Activated gamma-delta T cell treated with anti-CD3 and anti-CD28 coated beads, Interleukin-2, amount 50 U/mL, for 16 hours (primary cell): ENCODE measurements around the gene RGPD8.
"Not testable (repeated sequence)": the region's sequence is repeated elsewhere in the genome, so short reads cannot be mapped to it uniquely, and the experiment has no call there.

Experiments used
- DNase-seq: peaks from one replicate; pipeline ENCODE4 v3.0.0-alpha.2; 2020; ENCODE audit warnings: low read depth

RGPD8 gene

DNA sequence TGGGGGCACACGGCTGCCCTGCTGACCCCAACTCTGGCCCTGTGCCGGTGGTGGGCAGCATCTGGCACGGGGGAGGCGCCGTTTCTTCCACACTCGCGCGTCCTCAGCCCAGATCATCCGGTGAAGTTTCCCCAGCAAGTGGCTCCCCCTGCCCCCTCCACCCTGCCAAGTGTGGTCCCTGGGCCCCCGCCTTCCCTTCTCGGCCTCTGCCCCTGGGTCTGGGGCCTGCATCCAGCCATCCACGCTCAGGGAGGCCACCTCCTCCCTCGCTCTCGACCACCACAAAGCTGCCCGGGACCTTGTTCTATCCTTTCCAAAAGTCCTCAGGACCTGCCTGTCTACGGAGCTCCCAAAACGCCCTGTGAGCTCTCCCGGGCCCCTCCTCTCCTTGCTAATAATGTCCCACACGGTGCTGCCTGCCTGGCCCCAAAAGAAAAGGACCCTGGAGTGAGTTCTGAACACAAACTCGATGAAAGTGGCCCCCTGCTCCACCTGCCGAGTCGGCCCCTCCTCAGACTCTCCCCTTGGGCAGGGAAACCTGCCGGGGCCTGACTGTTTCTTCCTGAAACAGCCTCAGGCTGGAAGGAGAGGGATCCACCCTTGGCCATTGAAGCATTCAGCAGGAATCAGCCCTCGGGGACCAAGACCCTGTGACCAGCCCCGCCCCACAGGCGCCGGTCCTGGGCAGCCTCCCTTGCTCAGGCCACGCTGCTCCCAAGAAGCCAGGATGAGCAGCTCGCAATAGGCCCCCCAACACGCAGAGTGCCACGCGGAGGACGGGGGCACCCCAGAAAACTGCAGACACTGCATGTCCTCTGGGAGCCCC is 1.7 kb upstream of the RGPD8 start:
- DNase-seq = not testable (repeated sequence)

DNA sequence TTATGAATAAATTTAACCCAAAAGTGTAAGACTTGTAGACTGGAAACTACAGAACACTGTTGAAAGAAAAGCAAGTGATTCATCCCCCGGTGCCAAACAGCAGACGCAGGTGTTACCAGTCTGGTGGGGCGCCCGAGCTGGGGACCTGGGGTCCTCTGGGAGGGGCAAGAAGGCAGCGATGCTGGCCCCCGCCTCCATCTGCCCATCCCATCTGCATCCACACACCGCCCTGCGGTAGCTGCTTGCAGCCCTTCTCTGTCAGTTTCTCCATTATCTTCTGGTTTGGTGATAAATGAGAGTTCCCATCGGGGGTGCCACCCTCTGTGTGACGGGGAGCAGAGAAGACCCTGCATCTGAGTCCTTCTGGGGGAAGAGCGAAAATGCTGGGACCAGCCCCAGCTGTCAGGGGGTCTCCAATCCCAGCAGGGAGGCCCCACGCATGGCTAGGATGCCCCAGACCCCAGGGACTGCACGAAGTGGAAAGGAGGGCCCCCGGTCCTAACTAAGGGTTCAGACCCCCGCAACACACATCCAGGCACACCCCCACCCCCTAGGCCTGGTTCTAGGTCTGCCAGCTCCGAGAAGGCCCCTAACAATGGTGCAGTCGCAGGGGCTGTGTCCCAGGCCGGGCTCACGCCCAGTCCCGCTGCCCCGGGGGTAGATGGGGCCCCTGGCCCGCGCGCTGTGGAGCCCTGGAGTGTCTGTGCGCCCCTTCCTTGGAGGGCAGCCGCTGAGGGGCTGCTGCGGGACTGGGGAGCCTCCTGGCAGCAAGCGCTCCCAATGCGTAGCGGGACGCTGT is 686 bp upstream of the RGPD8 start:
- no peak for DNase-seq

DNA sequence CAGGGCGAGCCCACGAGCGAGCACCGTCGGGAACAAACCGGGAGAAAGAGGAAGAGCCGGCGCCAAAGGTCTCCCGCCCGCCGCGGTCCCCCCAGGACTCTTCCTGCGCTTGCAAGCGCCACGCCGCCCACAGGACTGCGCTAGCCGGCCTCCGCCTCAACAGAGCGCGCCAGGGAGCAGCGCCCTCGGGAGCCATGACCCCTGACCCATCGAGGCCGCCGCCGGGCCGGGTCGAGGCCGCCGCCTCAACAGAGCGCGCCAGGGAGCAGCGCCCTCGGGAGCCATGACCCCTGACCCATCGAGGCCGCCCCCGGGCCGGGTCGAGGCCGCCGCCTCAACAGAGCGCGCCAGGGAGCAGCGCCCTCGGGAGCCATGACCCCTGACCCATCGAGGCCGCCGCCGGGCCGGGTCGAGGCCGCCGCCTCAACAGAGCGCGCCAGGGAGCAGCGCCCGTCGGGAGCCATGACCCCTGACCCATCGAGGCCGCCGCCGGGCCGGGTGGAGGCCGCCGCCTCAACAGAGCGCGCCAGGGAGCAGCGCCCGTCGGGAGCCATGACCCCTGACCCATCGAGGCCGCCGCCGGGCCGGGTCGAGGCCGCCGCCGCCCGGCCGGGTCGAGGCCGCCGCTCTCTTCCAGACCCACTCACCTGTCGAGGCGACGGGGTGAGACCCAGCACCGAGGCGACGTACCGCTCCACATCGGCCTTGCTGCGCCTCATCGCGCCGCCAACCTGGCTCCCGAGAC is 538 bp downstream of the RGPD8 start:
- DNase-seq = not testable (repeated sequence)

GRCh38 chr2:112432390-112432734 is 1.1 kb downstream of the RGPD8 start:
- not testable (repeated sequence) for DNase-seq

DNA sequence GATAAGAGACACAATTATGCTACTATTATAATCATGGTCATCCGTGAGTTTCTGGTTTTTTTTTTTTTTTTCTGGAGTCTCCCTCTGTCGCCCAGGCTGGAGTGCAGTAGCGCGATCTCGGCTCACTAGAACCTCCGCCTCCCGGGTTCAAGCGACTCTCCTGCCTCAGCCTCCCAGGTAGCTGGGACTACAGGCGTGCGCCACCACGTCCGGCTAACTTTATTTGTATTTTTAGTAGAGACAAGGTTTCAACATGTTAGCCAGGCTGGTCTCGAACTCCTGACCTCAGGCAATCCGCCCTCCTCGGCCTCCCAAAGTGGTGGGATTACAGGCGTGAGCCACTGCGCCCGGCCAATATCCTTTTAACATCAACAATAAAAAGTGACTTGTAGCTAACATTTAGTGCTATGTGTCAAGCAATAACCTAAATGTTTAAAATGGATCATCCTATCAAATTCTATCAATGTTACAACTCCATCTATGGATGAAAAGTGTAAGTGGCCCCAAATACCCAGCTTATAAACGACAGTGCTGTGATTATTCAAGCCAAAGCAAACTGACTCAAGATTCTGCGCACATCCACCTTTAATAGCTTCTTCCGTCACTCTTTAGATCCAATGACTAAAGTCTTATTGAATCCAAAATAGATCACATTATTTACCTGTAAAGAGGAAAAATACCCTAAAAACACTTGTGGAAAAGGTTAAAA is 1.7 kb downstream of the RGPD8 start:
- DNase-seq = not testable (repeated sequence)

DNA sequence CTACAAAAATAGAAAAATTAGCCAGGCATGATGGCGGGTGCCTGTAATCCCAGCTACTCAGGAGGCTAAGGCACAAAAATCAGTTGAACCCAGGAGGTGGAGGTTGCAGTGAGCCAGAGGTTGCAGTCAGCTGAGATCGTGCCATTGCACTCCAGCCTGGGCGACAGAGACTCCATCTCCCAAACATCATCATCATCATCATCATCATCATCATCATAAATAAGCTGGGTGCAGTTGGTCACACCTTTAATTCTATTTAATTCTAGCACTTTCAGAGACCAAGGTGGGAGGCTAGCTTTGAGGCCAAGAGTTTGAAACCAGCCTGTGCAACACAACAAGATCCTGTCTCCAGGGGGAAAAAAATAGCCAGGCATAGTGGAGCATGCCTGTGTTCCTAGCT is 8.9 kb downstream of the RGPD8 start:
- not testable (repeated sequence) for DNase-seq

GRCh38 chr2:112416860-112417259 is 16.6 kb downstream of the RGPD8 start:
- not testable (repeated sequence) for DNase-seq

DNA sequence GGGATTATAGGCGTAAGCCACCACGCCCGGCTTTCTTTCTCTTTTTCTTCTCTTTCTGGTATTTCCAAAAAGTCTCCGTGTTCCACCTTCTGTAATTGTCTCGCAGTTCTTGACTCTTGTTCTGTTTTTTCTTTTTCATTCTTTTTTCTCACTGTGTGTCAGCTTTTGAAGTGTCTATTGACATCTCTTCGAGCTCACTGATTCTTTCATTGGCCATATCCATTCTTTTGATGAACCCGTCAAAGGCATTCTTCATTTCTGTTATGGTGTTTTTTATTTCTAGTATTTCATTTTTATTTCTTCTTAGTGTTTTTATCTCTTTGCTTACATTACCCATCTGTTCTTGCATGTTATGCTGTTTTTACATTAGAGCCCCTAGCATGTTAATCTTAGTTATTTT is 73.4 kb downstream of the RGPD8 start:
- not testable (repeated sequence) for DNase-seq

DNA sequence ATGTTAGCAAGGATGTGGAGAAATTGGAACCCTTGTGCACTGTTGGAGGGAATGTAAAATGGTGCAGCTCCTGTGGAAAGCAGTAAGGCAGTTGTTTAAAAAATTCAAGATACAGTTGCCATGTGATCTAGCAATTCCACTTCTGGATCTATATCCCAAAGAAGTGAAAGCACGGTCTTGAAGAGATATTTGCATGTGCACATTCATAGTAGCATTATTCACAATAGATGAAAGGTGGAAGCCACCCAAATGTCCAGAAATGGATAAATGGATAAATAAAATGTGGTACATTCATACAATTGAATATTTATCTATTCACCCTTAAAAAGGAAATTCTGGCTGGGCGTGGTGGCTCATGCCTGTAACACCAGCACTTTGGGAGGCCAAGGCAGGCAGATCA is 79.1 kb downstream of the RGPD8 start:
- DNase-seq = not testable (repeated sequence)

DNA sequence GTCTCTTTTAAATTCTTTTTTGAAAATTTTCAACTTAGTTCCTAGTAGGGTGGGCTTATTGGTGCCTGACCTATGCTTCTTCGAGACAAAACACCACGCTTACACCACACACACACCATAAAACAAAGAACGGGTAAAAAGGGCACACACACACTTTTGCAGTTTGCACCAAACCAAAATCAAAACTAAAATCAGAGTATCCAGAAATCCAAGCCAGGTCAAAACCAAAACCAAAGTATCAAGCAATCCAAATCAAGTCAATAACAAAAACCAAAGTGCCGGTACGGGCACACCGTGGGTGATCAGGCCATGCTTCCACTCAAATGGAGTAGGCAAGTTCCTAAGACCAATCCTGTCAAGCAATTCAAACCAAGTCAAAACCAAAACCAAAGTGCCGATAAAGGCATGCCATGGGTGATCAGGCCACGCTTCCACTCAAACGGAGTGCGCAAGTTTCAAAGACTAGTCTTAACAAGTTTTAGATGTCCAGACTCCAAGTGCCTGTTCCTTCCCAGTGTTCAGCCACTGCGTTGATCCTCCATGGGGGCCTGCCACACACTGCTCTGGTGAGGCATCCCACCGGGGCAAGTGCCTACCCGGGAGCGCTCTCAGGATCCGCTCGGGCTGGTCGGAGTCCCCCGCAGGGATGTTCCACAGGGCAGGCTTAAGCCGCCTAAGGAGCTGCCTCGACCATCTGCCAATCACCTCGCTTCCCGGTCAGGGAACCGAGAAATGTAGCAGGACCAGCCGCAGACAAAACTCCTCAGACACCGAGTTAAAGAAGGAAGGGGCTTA is 80.4 kb downstream of the RGPD8 start:
- DNase-seq = not testable (repeated sequence)

DNA sequence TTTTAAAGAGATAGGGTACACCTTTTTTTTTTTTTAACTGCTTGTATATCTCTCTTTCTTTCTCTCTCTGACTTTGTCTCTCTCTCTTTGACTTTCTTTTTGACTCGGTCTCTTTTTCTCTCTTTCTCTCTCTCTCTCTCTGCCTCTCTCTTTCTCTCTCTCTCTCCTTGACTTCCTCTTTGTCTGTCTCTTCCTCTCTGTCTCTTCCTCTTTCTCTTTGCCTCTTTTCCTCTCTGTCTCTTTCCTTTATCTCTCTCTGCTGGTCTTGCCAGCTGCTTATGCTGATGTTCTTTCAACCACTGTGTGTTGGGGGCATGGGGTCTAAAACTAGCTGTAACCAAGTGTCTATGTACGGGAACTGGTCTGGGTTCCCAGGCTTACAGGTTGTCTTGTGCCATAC is 81.2 kb downstream of the RGPD8 start:
- not testable (repeated sequence) for DNase-seq

- no peak for DNase-seq
Observed at GRCh38 chr2:112345030-112346027, 88.1 kb downstream of the RGPD8 start.

GRCh38 chr2:112343827-112344585 is 89.4 kb downstream of the RGPD8 start:
- DNase-seq = no peak

DNA sequence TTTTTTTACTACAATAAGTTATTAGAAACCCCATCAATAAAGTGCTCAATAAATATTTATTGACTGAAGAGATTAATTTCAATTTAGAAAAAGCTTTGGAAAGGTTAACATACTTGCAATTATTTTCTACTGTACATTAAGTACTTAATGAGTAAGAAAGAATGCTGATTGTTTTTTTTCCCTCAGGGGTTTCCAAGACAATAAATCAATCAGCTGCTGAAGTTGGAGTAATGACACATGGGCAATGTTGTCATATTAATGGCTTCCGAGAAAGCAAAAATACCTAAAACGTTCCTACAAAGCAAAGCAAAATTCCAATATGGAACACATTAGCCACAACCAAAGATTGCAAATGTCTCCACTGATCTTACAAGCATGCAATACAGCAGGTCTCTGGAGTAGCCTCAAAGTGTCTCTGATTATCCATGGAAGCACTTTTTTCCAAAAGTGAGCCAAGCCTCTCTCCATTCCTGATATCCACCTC is 91.3 kb downstream of the RGPD8 start:
- DNase-seq = no peak

- DNase-seq = no peak
Observed at GRCh38 chr2:112340475-112341267, 92.8 kb downstream of the RGPD8 start.

DNA sequence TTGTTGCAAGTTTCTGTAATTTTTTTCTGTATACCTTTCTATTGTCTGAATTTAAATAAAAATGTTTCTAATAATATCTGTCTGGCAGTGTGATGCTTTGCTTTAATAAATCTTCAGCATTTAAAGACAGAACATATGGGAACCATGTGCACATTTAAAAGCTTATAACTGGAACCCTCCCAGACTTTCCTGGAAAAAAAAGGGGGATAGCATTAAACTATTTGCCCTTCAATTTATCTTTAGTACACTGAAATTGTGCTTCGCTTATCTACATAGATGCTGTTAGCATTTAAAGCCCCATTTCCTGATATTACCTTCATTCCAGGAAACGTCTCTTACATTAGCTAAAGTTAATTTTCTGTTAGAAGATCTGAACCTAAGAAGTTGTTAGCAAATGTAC is 93.5 kb downstream of the RGPD8 start:
- no peak for DNase-seq

DNA sequence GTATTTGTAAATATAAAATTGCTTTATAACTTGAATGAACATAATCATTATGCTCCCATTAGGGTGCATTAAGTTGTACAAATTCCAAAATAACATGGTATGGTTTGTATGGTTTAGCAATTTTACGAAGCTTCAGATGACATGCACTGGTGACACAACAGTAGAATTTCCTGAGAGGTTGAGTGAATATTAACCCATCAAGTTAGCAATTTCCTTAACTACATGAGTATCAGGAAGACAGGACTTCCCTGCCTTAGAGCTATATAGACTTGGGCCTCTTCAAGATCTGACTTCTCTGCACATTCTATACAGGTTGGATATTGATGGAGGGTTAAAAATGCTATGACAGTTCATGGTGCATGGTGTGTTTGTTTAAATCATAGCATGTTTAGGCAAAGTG is 97.8 kb downstream of the RGPD8 start:
- DNase-seq = no peak

DNA sequence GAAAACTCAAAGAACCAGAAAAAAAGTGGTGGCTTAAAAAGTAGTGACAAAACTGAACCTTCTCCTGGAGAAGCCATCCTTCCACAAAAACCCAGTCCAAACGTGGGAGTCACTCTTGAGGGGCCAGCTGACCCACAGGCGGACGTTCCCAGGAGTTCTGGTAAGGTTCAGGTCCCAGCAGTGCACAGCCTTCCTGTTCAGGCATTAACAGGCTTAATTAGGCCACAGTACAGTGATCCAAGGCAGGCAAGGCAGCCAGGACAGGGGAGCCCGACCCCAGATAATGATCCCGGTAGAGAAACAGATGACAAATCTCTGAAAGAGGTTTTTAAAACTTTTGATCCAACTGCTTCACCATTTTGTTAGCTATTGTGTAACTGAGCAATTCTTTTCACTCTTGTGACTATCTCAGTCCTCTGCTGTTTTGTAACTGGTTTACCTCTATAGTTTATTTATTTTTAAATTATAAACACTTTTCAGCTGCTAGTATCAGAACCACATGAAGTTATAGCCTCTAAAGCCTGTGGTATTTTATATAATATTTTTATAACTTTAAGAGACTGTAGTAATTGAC is 101.2 kb downstream of the RGPD8 start:
- DNase-seq = no peak
